GM19238 (cell line): Measurements from ENCODE around the gene STARD8.
"Not testable (repeated sequence)": the region's sequence is repeated elsewhere in the genome, so short reads cannot be mapped to it uniquely, and the experiment has no call there.

Experiments used
- DNase-seq: peaks from one replicate; pipeline ENCODE4 v3.0.0; 2011; ENCODE audit warnings: low spot score; ENCODE audit not compliant: insufficient read length

STARD8 gene

GRCh38 chrX:68656473-68656872 is 9.0 kb downstream of the STARD8 start:
- not testable (repeated sequence) for DNase-seq

GRCh38 chrX:68658530-68658929 is 11.1 kb downstream of the STARD8 start:
- DNase-seq = no peak

- DNase-seq = no peak
Observed at GRCh38 chrX:68659385-68659784, 11.9 kb downstream of the STARD8 start.

- no peak for DNase-seq
Observed at GRCh38 chrX:68659786-68660185, 12.3 kb downstream of the STARD8 start.

GRCh38 chrX:68660746-68661145 is 13.3 kb downstream of the STARD8 start:
- no peak for DNase-seq

GRCh38 chrX:68665502-68665901 is 18.0 kb downstream of the STARD8 start:
- DNase-seq = no peak

- no peak for DNase-seq
Observed at GRCh38 chrX:68666580-68666979, 19.1 kb downstream of the STARD8 start.

GRCh38 chrX:68669094-68669860 is 21.8 kb downstream of the STARD8 start:
- no peak for DNase-seq

GRCh38 chrX:68669871-68670270 is 22.4 kb downstream of the STARD8 start:
- DNase-seq = no peak

- no peak for DNase-seq
Observed at GRCh38 chrX:68671221-68671620, 23.8 kb downstream of the STARD8 start.

- DNase-seq = no peak
Observed at GRCh38 chrX:68672581-68673318, 25.3 kb downstream of the STARD8 start.

- no peak for DNase-seq
Observed at GRCh38 chrX:68675571-68675970, 28.1 kb downstream of the STARD8 start.

GRCh38 chrX:68676335-68676734 is 28.9 kb downstream of the STARD8 start:
- no peak for DNase-seq

- no peak for DNase-seq
Observed at GRCh38 chrX:68677998-68678397, 30.5 kb downstream of the STARD8 start.

- DNase-seq = no peak
Observed at GRCh38 chrX:68681443-68681941, 34.0 kb downstream of the STARD8 start.

GRCh38 chrX:68682790-68683189 is 35.3 kb downstream of the STARD8 start:
- DNase-seq = no peak

GRCh38 chrX:68683580-68683979 is 36.1 kb downstream of the STARD8 start:
- no peak for DNase-seq

GRCh38 chrX:68684291-68684918 is 36.9 kb downstream of the STARD8 start:
- no peak for DNase-seq

- DNase-seq = no peak
Observed at GRCh38 chrX:68684919-68685304, 37.4 kb downstream of the STARD8 start.

GRCh38 chrX:68685685-68686084 is 38.2 kb downstream of the STARD8 start:
- no peak for DNase-seq

GRCh38 chrX:68686097-68686977 is 38.9 kb downstream of the STARD8 start:
- no peak for DNase-seq
